ENCODE measurements around the gene HAO1.

DNA sequence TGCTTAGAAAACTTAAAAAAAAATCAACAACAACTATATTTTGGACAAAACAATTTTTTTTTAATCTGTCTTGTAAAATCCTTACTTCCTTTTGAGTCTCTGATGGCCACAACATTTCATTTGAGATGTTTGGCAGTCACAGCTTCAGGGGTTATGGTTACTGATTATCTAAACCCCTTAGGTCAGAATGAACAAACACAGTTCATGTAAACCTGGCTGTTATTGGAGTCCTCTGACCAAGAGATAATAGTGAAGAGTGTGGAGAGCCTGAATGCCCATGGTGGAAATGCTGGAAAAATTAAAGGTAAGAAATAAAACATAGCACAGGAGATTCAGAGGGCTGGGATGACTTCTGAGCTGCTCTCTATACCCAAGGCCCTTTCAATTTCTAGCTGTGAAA lies 41.1 kb upstream of the HAO1 start:
- no peak for TF ChIP-seq GATA3 (IDR thresholded peaks at IDR 0.05; ENCODE audit: low read depth, low read length)
- TF ChIP-seq GATA2 (IDR thresholded peaks at IDR 0.05; ENCODE audit: low read depth, low read length): no peak
